ENCODE results near the gene HCN3.
"Not testable (repeated sequence)": the region's sequence is repeated elsewhere in the genome, so short reads cannot be mapped to it uniquely, and the experiment has no call there.

- TF ChIP-seq CTCF (conservative IDR thresholded peaks at IDR 0.05); EZH2 (IDR thresholded peaks at IDR 0.05; ENCODE audit: low read depth): not testable (repeated sequence)
These were observed 43.8 kb upstream of the HCN3 start for GRCh38 chr1:155233502-155233901.

Measured in PC-9 (cell line).